Globus pallidus (tissue), 1 donor: ENCODE data around the gene CTDSP1.

Source experiments
- DNase-seq: peaks from one replicate; pipeline ENCODE4 v3.0.0-alpha.2; 2015; ENCODE audit warnings: low spot score

The CTDSP1 gene

GRCh38 chr2:218383892-218384519 is 15.7 kb upstream of the CTDSP1 start:
- no peak for DNase-seq

DNA sequence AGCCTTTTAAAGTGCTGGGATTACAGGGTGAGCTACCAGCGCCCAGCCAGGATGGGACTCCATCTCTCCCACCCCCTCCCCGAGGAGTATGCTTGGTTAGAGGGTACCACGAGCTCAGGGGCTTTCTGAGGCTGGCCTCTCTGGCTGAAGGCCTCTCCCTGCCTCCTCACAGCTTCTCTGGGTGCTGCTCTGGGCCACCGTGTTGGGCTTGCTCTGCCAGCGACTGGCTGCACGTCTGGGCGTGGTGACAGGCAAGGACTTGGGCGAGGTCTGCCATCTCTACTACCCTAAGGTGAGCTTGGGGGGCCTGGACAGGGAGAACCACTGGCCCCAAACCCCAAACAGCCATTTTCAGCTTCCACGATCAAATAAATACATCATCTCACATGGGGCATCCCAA is 14.7 kb upstream of the CTDSP1 start:
- DNase-seq: no peak

DNA sequence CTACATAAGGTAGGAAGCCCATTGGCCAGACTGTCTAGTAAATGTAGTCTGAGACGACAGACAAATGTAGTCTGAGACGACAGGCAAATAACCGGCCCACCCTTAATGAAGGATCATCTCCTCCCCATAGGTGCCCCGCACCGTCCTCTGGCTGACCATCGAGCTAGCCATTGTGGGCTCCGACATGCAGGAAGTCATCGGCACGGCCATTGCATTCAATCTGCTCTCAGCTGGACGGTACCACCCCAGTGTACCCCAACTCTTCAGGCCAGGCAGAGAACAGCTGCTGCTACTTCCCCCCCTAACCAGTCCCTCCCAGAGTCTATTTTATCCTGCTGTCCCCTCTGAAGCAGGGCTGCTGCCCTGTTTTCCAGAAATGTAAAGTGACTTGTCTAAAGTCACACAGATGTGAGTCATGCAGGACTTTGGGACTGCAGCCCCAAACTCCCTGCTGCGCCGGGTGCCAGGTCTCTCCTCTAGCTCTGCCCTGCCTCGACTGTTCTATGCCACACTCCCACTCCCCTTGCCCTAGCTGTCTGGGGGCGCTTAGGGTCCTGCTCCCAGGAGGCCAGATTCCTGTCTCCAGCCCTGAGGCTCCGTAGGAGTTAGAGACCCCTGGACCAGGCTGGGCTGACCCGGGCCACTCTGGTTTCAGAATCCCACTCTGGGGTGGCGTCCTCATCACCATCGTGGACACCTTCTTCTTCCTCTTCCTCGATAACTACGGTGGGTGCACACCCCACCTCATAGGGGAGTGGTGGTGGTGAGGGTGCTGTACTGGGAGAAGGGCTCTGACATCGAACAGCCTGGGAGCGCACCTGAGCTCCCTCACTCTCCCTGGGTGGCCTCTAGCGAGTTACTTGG is 12.9 kb upstream of the CTDSP1 start:
- no peak for DNase-seq

GRCh38 chr2:218387369-218388194 is 12.1 kb upstream of the CTDSP1 start:
- DNase-seq: no peak

DNA sequence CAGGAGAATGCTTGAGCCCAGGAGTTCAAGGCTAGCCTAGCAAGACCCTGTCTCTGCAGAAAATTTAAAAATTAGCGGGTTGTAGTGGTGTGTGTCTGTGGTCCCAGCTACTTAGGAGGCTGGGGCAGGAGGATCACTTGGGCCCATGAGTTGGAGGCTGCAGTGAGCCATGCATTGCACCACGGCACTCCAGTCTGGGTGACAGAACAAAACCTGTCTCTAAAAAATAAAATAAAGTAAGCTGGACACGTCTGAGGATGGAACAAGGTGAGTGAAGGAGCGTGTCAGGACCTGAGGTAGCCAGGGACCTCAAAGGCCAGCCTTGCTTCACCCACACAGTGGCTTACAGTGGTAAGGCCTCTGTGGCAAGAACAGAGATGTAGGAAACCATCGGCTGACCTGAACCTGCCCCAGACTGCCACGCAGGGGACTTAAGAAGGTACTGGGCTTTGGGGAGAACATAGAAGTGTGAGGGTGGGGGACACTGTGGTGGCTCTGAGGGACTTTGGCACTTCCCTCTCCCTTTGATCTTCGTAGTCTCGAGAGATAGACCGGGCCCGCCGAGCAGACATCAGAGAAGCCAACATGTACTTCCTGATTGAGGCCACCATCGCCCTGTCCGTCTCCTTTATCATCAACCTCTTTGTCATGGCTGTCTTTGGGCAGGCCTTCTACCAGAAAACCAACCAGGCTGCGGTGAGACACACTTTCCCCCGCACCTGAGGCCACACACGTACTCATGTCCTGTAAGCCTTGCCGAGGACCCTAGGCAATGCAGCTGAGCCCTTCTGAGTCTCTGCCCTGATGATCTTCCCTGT is 10.1 kb upstream of the CTDSP1 start:
- no peak for DNase-seq

DNA sequence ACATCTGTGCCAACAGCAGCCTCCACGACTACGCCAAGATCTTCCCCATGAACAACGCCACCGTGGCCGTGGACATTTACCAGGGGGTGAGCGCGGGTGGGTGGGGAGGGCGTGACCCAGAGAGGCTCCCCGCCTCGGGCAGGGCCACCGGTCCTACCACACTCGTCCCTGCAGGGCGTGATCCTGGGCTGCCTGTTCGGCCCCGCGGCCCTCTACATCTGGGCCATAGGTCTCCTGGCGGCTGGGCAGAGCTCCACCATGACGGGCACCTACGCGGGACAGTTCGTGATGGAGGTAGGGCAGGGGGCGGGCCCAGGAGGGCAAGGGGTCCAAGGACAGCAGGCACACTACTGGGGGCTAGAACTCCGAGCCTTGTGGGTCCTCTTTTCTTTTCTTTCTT is 8.5 kb upstream of the CTDSP1 start:
- no peak for DNase-seq

DNA sequence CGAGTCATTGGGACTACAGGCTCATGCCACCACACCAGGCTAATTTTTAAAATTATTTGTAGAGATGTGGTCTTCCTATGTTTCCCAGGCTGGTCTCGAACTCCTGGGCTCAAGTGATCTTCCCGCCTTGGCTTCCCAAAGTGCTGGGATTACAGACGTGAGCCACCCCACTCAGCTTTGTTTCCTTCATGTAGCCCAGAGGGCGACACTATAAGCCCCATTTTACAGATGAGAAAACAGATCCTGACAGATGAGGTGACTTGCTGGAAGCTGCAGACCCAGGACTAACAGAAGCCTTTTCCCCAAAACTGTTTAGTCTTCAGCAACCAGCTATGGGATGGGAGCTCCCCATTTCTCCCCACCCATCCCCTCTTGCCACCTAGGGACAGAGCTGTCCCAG is 7.2 kb upstream of the CTDSP1 start:
- DNase-seq: no peak

- no peak for DNase-seq
These were observed 6.7 kb upstream of the CTDSP1 start for GRCh38 chr2:218392891-218393462.

DNA sequence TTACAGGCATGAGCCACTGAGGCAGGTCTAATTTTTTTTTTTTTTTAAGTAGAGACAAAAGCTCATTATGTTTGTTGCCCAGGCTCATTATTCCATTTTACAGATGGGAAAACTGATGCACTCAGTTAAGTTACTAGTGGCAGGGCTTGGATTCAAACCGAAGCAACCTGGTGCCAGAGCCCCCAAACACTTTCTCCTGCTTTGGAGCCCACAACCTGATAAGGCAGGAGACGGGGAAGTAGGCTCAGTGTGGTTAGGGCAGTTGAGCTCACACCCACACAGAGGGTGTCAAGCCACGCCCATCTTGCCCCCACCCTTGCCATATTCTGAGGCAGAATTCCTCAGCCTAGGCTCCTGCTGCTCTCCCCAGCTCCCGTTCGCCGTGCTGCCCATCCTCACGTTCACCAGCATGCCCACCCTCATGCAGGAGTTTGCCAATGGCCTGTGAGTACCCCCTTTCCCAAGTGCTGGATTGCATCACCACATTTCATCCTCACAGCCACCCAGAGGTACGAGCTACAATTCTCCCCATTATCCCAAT is 5.8 kb upstream of the CTDSP1 start:
- no peak for DNase-seq

GRCh38 chr2:218394298-218395089 is 5.2 kb upstream of the CTDSP1 start:
- DNase-seq: no peak

- no peak for DNase-seq
These were observed 4.6 kb upstream of the CTDSP1 start for GRCh38 chr2:218395090-218395444.

DNA sequence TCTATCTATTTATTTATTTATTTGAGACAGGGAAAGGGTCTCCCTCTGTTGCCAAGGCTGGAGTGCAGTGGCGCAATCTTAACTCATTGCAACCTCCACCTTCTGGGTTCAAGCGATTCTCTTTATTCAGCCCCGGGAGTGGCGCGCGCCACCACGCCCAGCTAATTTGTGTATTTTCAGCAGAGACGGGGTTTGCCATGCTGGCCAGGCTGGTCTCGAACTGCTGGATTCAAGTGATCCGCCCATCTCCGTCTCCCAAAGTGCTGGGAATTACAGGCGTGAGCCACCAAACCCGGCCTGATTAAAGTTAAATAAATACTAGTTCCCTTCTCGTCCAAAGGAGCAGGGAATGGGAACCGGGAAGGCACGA is 4.2 kb upstream of the CTDSP1 start:
- DNase-seq: no peak

DNA sequence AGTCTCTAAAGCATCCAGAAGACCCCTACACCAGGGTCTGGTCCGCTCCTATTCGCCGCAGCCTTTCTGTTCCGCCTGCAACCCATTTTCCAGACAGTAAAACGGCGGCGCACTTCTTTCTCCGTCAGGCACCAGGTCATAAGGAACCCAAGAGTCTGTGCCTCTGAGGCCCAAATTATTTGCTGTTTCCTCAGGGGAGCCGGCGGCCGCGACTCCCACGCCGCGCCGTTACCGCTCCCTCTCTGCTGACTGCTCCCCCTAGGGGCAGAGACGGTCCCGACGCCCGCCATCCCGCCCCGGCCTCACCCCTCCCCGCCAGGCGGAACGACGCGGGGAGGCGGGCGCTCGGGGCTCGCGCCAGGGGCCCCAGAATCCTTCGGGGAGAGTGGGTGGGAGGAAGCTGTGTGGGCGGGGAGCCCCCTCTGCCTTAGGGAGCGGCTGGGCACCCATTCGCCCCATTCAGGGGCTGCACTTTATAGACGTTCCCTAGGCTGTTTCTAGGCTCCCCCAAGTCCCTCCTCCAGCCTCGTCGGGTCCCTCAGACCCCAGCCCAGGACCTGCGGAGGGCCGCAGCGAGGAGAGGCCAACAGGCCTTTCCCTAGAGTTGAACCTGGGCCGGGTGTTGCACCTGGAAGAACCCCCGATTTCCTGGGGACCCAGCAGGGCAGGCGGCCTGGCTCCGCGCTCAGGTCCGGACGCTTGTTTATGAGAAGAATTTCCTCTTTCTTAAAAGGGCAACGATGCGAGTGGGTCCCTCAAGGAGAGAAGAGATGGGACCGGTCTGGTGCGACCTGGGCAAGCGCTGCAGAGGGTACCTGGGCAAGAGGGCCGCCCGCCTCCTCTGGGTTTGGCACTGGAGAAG is 3.6 kb upstream of the CTDSP1 start:
- peak; percentile 98 for DNase-seq

- DNase-seq: peak; percentile 78
These were observed 2.8 kb upstream of the CTDSP1 start for GRCh38 chr2:218396688-218397462.

DNA sequence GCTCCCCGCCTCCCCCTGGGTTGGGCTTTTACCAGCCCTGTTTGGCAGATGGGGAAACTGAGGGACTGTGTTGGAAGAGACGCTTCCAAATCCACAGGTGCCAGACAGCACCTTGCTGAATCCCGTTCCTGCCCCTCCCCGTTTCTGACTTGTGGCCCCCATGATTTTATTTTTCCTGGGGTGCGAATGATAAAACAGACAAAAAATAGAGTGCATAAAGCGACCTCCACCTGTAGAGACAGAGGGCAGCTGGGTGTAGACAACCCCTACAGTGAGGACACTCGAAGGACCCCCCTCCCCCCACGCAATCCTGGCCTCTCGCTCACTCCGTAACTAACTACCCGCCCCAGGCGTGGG is 2.2 kb upstream of the CTDSP1 start:
- no peak for DNase-seq

DNA sequence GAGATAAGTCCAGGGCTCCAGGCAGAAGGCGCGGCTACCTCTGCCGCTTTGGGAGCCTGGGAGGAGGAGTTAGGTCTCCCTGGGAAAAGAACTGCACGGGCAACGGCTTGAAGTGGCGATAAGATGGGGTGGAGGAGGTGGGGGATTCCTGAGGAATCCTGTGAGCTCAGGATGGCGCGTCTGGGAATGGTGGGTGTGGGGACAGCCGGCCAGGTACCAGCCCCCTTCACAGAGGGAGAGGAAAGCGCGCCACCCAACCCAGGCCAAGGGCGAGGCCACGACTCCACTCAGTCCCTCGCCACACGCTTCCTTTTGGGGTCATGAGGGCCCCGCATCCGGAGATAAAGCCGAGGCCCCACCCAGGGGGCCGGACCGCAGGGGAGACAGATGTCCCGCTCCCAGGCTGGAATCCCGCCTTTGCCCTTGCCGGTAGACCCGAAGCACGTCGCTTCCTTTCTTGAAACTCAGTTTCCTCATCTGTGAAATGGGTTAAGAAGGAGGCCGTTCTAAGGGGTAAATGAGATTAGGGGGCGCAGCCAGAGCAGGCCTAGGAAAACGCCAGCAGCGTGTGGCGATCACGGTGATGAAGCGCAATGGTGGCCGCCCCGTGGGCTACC is 1.7 kb upstream of the CTDSP1 start:
- peak; percentile 46 for DNase-seq

DNA sequence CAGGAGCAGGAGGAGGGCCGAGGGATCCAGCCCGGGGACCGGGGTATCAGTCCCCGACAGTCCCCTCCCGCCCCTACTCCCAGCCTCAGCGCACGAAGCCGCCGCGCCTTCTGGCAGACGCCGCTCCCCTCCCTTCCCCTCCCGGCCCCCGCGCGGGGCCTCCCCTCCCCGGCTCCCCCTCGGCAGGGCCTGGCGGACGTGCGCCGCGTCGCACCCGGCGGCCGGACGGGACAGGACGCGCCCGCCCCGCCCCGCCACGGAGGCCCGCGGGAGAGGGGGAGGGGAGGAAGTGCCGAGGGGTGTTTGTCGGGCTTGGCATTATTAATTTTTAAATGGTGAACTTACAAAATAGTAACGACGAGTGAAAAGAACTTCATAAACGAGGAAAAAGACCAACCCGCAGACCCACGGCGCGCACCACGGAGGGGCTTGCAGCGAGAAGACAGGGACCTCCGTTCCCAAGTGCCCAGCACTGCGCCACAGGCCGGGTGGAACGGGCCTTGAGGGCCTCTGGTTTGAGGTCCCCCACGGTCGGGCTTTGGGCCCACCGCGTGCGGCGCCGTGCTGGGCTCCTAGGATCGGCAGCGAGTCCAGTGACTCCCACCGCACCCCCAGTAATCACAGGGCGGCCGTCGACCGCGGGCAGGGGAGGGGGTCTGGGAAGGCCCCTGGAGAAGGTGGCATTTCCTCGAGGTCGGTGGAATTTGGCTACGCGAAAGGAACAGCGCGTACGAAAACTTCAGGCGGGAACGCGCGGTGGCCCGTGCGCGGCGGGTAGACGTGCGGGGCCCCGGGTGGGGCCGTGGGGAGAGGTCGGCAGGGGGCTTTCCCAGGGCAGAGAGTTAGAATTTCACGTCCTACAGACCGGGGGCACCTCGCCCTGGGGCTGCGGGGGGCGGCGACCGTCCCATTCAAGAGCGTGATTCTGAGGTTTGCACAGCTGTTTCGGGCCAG is 954 bp upstream of the CTDSP1 start:
- peak; percentile 83 for DNase-seq
